ENCODE measurements around the gene FTH1.

DNA sequence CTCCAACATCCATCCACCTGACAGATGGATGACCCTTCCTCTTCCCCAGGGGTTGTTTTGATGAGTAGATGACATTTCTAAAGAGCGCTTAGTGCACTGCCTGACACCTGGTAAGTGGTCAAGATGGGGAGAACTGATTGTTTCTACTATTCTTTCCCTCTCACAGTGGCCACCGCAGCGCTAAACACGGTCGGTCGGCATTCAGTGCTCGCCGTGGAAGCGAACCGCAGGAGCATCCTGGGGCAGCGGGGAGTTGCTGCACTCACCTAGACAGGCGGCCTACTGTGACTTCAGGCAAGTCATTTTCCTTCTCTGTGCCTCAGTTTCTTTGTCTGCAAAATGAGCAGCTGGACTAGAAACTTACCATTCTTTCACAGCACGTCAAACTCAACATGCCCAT is 22.2 kb downstream of the FTH1 start:
- TF ChIP-seq, protein P1, sequence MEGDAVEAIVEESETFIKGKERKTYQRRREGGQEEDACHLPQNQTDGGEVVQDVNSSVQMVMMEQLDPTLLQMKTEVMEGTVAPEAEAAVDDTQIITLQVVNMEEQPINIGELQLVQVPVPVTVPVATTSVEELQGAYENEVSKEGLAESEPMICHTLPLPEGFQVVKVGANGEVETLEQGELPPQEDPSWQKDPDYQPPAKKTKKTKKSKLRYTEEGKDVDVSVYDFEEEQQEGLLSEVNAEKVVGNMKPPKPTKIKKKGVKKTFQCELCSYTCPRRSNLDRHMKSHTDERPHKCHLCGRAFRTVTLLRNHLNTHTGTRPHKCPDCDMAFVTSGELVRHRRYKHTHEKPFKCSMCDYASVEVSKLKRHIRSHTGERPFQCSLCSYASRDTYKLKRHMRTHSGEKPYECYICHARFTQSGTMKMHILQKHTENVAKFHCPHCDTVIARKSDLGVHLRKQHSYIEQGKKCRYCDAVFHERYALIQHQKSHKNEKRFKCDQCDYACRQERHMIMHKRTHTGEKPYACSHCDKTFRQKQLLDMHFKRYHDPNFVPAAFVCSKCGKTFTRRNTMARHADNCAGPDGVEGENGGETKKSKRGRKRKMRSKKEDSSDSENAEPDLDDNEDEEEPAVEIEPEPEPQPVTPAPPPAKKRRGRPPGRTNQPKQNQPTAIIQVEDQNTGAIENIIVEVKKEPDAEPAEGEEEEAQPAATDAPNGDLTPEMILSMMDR (conservative IDR thresholded peaks at IDR 0.05; ENCODE audit: low read depth, low read length), result no peak
- no peak for TF ChIP-seq EZH2 (IDR thresholded peaks at IDR 0.05; ENCODE audit: borderline replicate concordance, low read depth, low read length, poor library complexity, severe bottlenecking)
